A549 (cell line): ENCODE data around the gene PDX1.

Experiments
- BHLHE40 ChIP-seq: IDR thresholded peaks from 2 replicates; pipeline ENCODE4 v1.6.1; 2012; ENCODE audit warnings: low read depth, low read length, inconsistent platforms
- CBX8 ChIP-seq: fragments of 200-600 bp; sonication (generic); IDR thresholded peaks from 2 replicates; pipeline ENCODE4 v1.6.1; 2016
- CEBPB ChIP-seq, 2 experiments: fragments of >200 bp in 1 of 2; sonication (Bioruptor Twin) in 1 of 2; formaldehyde crosslinking in 1 of 2; IDR thresholded peaks; 2 replicates each; pipeline ENCODE4 v1.6.1; 2012 to 2016
- CTCF ChIP-seq: fragments of >200 bp; sonication (Bioruptor Twin); formaldehyde crosslinking; IDR thresholded peaks from 3 replicates; pipeline ENCODE4 v1.5.1; 2016
- EP300 ChIP-seq, 2 experiments: fragments of >200 bp; sonication (Bioruptor Twin); formaldehyde crosslinking; IDR thresholded peaks; 2 replicates in 1 of 2; 3 replicates in 1 of 2; pipeline ENCODE4 v1.6.1; 2016 to 2017
- HOXA7 ChIP-seq: fragments of 250-450 bp; sonication (Bioruptor Pico); IDR thresholded peaks from 2 replicates; pipeline ENCODE4 v1.5.0; 2020; ENCODE audit warnings: mild to moderate bottlenecking, moderate library complexity
- JUNB ChIP-seq: fragments of >200 bp; sonication (Bioruptor Twin); formaldehyde crosslinking; IDR thresholded peaks from 2 replicates; pipeline ENCODE4 v1.6.1; 2016
- MAX ChIP-seq: IDR thresholded peaks from 2 replicates; pipeline ENCODE4 v1.6.1; 2012
- NFE2L2 ChIP-seq: fragments of 150-350 bp; conservative IDR thresholded peaks from 2 replicates; pipeline ENCODE4 v1.6.1; 2014; ENCODE audit warnings: low read length
- NR3C1 ChIP-seq: fragments of >200 bp; sonication (Bioruptor Twin); formaldehyde crosslinking; IDR thresholded peaks from 3 replicates; pipeline ENCODE4 v1.6.1; 2017
- POLR2A ChIP-seq: IDR thresholded peaks from 2 replicates; pipeline ENCODE4 v1.6.1; 2012; ENCODE audit warnings: mild to moderate bottlenecking, low read length
- SMC3 ChIP-seq: fragments of >200 bp; sonication (Bioruptor Twin); formaldehyde crosslinking; IDR thresholded peaks from 3 replicates; pipeline ENCODE4 v1.6.1; 2018; ENCODE audit warnings: inconsistent platforms
- ZFP36 ChIP-seq: fragments of 450-650 bp; IDR thresholded peaks from 2 replicates; pipeline ENCODE4 v1.6.1; 2014; ENCODE audit warnings: borderline replicate concordance; ENCODE audit not compliant: partially characterized antibody

GRCh38 chr13:27942972-27943371 is 23.2 kb downstream of the PDX1 start:
- TF ChIP-seq CTCF = no peak
- TF ChIP-seq SMC3 = no peak
- TF ChIP-seq NR3C1 = no peak
- TF ChIP-seq POLR2A = no peak
- no peak for TF ChIP-seq BHLHE40
- no peak for TF ChIP-seq ZFP36
- no peak for TF ChIP-seq CEBPB (IDR thresholded peaks at IDR 0.05)
- TF ChIP-seq CBX8 = no peak
- TF ChIP-seq JUNB = no peak
- TF ChIP-seq EP300 (IDR thresholded peaks at IDR 0.05) = no peak
- no peak for TF ChIP-seq HOXA7 (CRISPR knock-in tag)
- TF ChIP-seq NFE2L2 = no peak
- no peak for TF ChIP-seq MAX
